H54 (cell line): ENCODE results near the gene ALDH3A2.

ENCODE experiments used
- DNase-seq: peaks from one replicate; pipeline ENCODE4 v3.0.0; 2011; ENCODE audit warnings: low spot score, mixed read lengths; ENCODE audit not compliant: insufficient read length
- FAIRE-seq: peaks from 3 replicates; lab custom pipeline; 2011; peaks lifted over from hg19 to GRCh38; lab: Jason Lieb, UNC
- POLR2A ChIP-seq: IDR thresholded peaks from 2 replicates; pipeline ENCODE4 v1.6.1; 2011; ENCODE audit warnings: low read depth, mild to moderate bottlenecking, low read length

ALDH3A2 gene

DNA sequence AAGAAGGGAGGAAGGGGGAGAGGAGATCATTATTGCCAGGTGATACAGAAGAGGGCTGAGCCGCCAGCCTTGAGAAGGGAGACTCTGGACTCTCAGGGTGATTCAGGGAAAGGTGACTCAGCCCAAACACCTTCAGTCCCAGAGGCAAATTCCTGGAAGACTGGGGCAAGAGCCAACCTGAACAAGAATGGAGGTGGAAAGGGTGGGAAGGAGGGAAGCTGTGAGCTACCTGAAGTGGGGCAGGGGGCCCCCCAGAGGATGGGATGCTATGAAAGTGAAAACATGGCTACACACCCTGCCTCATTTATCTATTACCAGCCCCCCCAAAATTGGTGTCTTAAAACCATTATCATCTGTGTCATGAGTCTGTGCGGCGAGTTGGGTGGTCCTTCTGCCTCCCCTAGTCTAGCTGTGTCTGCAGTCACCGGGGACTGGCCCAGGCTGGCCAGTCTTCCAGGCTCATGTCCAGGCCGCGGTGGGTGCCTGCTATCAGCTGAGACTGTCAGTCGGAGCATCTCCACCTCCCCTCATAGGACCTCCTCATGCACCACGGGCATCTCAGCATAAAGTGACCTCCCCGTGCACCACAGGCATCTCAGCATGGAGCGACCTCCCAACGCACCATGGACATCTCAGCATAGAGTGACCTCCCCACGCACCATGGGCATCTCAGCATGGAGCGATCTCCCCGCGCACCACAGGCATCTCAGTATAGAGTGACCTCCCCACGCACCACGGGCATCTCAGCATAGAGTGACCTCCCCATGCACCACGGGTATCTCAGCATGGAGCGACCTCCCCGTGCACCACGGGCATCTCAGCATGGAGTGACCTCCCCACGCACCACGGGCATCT, 71.0 kb downstream of the ALDH3A2 start:
- no peak for FAIRE-seq
- DNase-seq = peak; percentile 89
- TF ChIP-seq POLR2A = no peak

GRCh38 chr17:19720210-19720475, 71.6 kb downstream of the ALDH3A2 start:
- DNase-seq = no peak
- TF ChIP-seq POLR2A = no peak
- no peak for FAIRE-seq

DNA sequence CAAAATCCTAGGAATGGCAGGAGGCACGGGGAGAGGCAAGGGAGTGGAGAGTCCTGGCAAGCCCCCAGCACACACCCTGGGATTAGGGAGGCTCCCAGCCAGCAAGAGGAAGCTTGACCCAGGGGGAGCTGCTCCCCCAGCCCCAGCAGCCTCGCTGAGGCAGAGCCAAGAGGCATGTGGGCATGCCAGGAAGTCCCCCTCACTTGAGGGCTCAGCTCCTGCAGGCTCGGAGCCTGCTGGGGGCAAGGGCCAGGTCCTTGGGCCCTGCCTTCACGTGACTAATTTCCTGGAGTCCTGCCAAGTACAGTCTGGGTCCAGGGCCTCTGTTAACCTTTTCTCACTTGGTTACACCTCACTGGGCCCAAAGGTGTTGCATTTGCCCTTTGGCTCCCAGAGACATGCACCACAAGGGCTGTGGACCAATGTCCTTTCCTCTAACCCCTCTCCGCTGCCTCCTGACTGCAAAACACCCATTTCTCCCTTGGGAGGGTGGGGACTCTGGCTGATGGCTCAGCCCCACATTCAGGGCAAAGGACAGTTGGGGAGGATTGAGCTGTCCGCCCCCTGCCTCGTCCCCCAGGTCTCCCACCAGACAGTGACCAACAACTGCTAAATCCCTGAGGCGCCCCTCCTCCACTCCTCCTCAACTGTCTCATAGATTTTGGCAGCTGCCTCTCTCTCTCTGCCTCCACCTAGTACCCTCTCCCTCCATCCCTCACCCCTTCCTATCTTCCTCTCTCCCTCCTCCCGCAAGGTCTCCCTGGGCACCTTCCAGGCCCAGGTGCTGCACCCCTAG, 72.3 kb downstream of the ALDH3A2 start:
- FAIRE-seq = no peak
- DNase-seq = no peak
- TF ChIP-seq POLR2A = no peak

- no peak for TF ChIP-seq POLR2A
- DNase-seq (no peak), FAIRE-seq (no peak)
These were observed 75.4 kb downstream of the ALDH3A2 start for GRCh38 chr17:19723964-19724363.

DNA sequence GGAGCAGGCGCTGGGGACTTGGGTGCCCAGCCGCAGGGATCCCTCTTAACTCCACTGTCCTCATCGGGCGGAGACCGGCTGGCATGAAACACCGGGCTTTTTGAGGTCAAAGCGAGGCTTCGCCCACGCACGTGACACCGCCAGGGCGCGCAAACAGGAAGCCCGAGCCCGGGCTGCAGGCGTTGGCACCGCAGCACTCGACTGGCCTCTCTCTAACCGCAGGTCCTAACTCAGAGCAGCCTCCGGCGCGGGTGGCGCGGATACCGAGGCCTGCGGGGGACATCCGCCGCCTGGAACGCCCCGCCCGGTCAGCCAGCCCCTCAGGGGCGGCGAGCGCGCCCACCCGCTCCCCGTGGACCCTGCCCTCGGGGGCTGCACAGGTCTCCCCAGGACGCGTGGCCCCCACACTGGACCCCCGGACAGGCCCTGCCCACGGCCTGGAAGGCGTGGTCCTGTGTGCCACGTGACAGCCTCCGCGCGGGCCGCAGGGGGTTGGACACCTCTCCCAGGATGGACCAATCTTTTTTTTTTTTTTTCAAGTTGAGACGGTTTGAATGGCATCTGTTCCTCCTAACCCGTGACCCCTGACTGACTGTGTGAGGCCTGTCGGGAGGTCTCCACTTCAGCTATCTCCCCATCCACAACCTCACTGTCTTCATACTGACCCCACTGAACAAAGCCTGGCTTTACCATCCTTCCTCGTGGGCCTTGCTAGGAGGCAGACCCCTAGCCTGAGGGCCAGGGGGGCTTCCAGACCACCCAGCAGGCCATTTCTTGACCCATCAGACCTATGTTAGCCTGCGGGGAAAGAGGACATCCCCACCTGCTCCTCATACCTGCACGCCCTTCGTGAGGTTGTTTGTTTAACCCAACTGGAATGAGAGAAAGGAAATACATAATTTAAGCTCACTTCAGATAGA, 76.2 kb downstream of the ALDH3A2 start:
- no peak for DNase-seq
- no peak for FAIRE-seq
- TF ChIP-seq POLR2A = no peak

- TF ChIP-seq POLR2A = no peak
- FAIRE-seq (no peak), DNase-seq (no peak)
These were observed 76.9 kb downstream of the ALDH3A2 start for GRCh38 chr17:19725486-19725885.

GRCh38 chr17:19726631-19727376, 78.3 kb downstream of the ALDH3A2 start:
- no peak for TF ChIP-seq POLR2A
- FAIRE-seq (no peak), DNase-seq (no peak)
